Stimulated activated CD4-positive, alpha-beta T cell treated with anti-CD3 and anti-CD28 coated beads, Interleukin-1b, Interleukin-23, amount 100 ng/mL, for 24 hours (primary cell): ENCODE data around the gene STBD1.
A peak's percentile ranks its signal among the peaks of the same experiment; 100 is the strongest.
"Not testable (repeated sequence)": the region's sequence is repeated elsewhere in the genome, so short reads cannot be mapped to it uniquely, and the experiment has no call there.

Experiments
- DNase-seq, 4 experiments: peaks; one replicate each; pipeline ENCODE4 v3.0.0-alpha.2; 2020; ENCODE audit warnings: low read depth in 4 of 4, low spot score in 1 of 4

Gene STBD1

DNA sequence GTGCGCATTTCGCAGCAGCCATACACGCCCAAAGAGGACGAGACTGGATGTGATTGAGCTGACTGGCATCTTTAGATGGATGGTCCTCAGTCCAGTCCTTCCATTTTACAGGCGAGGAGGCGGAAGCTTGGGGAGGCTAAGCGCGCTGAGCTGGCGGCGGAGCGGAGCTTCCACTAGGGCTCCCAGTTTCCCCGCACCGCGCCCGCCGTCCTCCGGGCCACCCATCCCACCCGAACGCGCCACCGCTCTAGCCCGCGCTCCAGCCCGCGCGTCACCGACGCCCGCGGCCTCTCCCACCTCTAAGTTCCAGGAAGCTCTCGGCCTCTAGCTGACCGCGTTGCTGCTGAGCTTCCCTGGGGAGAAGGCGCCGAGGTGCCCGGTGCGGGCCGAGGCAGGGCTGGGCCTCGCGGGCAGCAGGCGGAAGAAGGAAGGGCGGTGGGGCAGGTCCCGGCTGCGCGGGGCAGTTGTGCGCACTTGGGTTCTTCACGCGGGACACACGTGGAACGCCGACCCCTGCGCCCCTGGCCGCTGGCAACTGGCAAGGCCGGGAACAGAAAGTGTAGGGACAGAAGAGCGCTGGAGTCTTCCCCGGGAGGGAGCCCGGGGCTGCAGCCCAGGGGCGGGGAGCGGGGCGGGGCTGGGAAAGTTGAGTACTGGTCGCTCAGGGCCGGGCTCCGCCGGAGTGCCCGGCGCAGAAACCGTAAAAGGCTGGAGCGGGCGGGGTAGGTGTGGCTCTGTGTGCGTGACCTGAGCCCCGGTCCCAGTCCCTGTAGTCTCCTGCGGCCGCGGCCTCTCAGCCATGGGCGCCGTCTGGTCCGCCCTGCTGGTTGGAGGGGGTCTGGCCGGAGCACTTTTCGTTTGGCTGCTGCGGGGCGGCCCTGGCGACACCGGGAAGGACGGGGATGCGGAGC, at the start of gene STBD1:
STBD1 (plus strand) TSS at position 763 of the 911 bp plus-strand sequence; CDS start at position 800, 37 bp downstream.
- no peak for DNase-seq

DNA sequence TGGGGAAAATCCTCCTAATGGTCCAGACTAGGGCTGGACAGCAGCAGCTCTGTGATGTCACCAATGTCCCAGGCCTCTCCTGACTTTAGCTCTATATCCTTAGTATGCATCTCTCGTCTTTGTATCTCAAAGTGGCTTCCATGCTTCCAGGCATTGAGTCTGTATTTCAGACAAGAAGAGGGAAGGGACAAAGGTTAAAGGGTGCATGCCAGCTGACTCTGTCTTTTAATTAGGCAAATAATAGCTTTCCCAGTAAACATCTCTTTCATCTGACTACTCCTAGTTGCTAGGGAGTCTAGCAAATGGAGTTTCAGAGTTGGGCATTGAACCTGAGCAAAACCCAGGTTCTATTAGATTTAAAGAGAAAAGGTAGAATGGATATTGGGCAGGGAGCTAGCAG, 49.6 kb upstream of the STBD1 start:
- no peak for DNase-seq

DNA sequence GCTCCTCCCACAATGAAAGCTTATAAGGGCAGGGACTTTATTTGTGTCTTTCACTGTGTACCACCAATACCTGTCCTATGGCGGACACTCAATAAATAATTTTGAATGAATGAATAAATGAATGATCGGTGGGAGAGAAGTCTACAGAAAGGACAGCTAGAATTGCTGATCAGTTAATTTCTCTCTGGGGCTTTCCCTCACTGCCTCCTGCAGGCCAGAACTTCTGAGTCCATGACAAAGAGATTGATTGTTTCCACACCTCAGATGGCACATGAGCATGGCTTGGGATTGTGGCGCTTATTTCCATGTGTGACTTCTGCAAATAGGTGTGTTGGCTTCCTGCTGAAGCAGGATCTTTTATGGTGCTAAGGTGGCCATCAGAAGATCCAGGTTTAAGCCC, 48.7 kb upstream of the STBD1 start:
- DNase-seq = no peak

DNA sequence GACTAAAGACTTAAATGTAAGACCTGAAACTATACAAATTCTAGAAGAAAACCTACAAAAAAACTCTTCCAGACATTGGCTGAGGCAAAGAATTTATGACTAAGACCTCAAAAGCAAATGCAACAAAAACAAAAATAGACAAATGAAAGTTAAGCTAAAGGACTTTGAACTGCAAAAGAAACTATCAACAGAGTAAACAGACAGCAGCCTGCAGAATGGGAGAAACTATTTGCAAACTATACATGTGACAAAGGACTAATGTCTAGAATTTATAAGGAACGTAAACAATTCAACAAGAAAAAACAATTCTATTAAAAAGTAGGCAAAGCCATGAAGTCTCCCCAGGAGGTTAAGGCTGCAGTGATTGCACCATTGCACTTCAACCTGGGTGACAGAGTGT, 46.0 kb upstream of the STBD1 start:
- no peak for DNase-seq

- no peak for DNase-seq
Measured at GRCh38 chr4:76265631-76266218, 40.8 kb upstream of the STBD1 start.

- DNase-seq = no peak
Measured at GRCh38 chr4:76266627-76267026, 39.9 kb upstream of the STBD1 start.

- DNase-seq = no peak
Measured at GRCh38 chr4:76267811-76268210, 38.7 kb upstream of the STBD1 start.

DNA sequence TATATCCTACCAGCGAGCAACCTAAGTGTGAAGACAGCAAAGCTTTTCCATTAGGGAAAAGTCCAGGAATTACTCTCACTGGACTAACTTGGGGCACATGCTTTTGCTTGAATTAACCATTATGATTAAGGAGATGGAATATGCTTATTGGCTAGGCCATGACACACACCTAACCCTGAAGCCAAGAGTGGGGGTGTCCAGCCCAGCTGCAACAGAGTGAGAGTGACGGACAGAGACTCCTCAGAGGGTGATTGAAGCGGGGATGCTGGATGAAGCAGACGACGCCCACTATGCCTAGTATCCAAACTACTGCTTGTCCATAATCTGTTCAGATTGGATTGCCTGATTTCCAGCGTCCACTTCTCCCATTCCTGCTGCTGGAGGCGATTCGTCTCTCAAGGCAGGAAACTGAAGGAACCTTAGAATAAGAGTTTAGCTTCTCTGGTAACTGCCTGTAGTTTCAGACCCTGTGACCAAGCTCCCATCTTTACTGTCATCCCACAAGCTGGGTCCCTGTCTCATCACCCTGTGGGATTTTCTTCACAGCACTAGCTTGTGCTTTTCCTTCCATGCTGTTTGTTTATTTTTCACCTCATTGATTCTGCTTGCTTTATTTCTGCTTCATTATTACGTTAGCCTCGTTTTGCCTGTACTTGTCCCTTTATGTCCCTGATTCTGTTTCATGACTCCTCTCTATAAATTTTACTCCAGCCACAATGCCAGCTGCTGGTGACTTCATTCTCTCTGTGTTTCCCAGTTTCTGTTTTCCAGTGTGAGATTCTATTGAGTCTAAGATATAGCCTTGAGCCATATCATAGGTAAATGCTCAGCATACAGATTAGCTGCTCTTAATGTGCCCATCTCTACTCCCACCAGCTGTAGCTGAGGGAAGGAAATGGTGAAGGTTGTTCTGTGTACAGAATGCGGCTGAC, 36.0 kb upstream of the STBD1 start:
- no peak for DNase-seq

DNA sequence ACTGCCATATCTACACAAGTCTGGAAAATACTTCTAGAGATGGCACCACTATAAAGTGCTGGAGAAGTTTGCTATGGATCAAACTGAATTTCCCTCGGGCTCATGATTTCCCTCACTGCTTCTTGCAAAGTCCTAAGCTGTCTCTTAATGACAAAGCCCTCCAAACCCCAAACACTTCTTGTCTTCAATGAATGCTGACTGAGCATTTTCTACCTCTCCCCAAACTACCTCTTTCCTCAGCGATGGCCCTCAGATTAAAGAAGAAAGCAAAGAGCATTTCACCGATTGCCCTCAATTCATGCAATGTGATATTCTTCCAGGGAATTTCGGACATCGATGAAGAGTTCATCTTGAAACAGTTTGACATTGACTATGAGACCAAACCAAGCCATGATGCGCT, 35.3 kb upstream of the STBD1 start:
- no peak for DNase-seq

GRCh38 chr4:76272073-76272472, 34.5 kb upstream of the STBD1 start:
- DNase-seq = no peak

- DNase-seq = no peak
Measured at GRCh38 chr4:76272582-76272981, 34.0 kb upstream of the STBD1 start.

DNA sequence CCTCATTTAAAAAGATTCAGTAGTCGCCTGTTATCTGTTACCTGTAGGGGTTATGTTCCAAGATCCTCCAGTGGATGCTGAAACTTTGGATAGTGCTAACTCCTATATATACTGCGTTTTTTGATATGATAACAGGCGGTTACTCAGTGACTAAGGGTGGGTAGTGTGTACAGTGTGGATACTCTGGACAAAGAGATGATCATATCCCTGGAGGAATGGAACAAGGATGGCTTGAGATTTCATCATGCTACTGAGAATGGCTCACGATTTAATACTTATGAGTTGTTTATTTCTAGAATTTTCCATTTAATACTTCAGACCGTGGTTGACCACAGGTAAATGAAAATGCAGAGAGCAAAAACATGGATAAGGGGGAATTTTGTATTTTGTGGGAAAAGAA, 33.5 kb upstream of the STBD1 start:
- DNase-seq = no peak

- no peak for DNase-seq
Measured at GRCh38 chr4:76275486-76276124, 30.9 kb upstream of the STBD1 start.

DNA sequence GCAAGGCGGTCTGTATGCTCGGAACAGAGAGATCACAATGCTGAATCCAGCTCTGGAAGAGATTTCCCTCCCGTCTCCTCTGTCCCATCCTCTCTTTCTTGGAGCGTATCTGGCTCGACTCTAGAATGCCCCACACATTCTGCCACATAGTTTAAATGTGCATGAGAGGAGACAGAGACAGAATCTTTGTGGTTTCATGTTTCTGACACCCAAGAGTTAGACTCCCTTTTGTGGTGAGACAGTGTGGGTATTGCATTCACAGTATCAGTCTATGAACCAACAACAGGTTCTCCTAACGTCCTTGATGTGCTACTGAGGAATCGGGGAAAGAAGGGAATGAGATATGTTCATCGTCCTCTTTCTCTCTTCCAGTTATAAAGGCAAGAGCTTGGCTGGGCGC, 29.7 kb upstream of the STBD1 start:
- DNase-seq = no peak

DNA sequence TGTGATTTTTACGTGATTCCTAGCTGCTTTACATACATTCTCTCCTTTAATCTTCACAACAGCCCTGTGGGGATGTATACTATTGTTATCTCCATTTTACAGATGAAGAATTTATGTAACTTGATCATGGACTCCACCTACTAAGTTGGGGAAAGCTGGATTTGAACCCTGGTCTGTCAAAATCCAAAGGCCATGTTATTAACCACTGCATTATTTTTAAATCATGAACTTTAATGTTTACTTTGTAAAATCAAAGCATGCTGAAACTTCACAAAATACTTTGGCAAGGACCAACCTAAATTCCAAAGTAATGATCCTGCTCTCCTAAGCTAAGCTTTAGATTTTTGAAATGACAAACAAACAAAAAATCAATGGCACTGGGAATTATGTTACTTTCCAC, 28.9 kb upstream of the STBD1 start:
- DNase-seq = no peak

DNA sequence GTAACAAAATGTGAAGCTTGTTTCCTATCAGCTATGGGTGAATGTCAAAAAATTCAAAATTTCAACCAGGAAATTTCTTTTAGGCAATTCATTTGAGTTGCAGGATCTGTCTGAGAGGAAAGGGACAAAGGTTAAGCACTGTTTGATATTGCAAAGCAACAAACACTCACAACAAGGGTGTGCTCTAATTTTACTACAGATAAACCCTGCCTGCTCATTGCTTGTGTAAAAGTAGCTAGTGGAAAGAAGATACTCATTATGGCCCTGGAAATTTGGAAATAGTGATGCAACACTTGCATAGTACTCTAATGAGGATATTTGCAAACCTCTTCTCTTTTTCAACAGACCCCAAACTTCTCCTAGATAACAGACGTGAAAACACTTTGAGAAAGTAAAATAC, 27.9 kb upstream of the STBD1 start:
- DNase-seq = no peak

DNA sequence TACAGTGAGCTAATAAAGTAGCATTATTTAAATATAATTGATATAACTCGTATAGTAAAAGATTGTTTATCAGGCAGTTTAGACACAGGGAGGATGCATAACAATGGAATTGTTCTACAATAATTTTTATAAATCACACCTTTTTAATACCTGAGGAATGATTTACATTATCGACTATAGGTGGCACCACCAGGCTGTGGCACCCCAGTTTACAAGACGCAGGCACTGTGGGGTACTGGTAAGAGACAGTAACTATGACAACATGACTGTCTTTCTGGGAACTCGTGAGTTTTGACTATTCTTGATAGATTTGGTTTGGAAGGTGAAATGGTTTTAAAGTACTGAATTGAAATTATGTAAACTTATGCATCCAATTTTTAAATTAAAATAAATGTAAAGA, 27.1 kb upstream of the STBD1 start:
- DNase-seq = peak in 1 of 4 experiments; percentile 3

- no peak for DNase-seq
Measured at GRCh38 chr4:76280488-76281441, 25.8 kb upstream of the STBD1 start.

- DNase-seq = not testable (repeated sequence)
Measured at GRCh38 chr4:76281594-76281993, 24.9 kb upstream of the STBD1 start.
